ENCODE measurements around the gene TOMM34.

Gene TOMM34

GRCh38 chr20:44960103-44960852 lies at the start of gene TOMM34:
TSS of gene TOMM34 (minus strand) at chr20:44960397. CDS start at chr20:44960333, 64 bp downstream.
- peak; percentile 85 for DNase-seq (ENCODE audit: low read depth)

- DNase-seq (ENCODE audit: low read depth): peak; percentile 69
Observed at GRCh38 chr20:45008521-45009049, 48.4 kb upstream of the TOMM34 start.

DNA sequence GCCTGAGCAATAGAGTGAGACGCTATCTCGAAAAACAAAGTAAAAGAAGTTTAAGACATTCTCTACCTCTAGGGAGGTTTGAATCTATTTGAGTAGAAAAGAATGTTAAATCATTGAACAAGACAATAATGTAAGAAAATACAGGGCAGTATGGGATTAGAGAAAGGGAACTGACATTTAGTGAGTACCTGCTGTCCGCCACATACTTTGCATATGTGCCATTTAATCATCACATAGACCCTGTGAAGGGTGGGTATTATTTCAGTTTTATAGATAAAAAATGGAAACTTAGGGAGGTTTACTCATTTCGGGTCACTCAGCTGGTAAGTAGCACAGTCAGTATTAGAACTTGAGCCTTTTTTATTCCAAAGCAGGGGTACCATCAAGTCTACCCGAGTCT lies 37.5 kb upstream of the TOMM34 start:
- no peak for DNase-seq (ENCODE audit: low read depth)

DNA sequence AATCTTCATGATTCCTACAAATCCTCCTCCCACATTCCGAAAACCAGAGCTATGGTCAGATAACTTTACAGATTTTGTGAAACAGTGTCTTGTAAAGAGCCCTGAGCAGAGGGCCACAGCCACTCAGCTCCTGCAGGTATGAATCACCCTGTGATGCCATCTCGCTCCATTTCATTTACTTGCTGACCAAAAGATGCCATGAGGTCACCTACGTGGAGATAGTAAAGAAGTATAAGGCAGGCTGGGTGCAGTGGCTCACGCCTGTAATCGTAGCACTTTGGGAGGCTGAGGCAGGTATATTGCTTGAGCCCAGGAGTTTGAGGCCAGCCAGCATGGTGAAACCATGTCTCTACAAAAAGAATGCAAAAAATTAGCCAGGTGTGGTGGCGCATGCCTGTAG lies 37.0 kb upstream of the TOMM34 start:
- DNase-seq (ENCODE audit: low read depth): no peak

DNA sequence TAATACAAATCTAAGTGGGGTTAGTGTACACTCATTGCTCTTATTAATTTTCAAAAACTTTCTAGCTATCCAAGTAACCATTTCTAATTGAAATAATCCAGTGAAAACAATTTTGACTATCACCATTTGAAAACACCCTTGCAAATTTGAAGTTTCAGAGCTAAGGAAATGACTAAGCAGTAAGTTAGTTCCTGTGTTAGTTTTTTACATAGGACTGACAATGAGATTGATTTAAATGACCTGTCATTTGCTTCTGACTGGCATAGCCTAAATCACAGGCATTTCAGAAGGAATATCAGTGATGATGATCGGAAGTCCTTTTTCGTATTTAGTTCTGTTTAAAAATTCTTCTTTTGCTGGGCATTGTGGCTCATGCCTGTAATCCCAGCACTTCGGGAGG lies 33.1 kb upstream of the TOMM34 start:
- no peak for DNase-seq (ENCODE audit: low read depth)

- no peak for DNase-seq (ENCODE audit: low read depth)
Observed at GRCh38 chr20:44990957-44991356, 30.8 kb upstream of the TOMM34 start.

- DNase-seq (ENCODE audit: low read depth): no peak
Observed at GRCh38 chr20:44990425-44990824, 30.2 kb upstream of the TOMM34 start.

- no peak for DNase-seq (ENCODE audit: low read depth)
Observed at GRCh38 chr20:44988631-44989171, 28.5 kb upstream of the TOMM34 start.

- no peak for DNase-seq (ENCODE audit: low read depth)
Observed at GRCh38 chr20:44983093-44983674, 23.0 kb upstream of the TOMM34 start.

GRCh38 chr20:44981736-44982406 lies 21.7 kb upstream of the TOMM34 start:
- no peak for DNase-seq (ENCODE audit: low read depth)

DNA sequence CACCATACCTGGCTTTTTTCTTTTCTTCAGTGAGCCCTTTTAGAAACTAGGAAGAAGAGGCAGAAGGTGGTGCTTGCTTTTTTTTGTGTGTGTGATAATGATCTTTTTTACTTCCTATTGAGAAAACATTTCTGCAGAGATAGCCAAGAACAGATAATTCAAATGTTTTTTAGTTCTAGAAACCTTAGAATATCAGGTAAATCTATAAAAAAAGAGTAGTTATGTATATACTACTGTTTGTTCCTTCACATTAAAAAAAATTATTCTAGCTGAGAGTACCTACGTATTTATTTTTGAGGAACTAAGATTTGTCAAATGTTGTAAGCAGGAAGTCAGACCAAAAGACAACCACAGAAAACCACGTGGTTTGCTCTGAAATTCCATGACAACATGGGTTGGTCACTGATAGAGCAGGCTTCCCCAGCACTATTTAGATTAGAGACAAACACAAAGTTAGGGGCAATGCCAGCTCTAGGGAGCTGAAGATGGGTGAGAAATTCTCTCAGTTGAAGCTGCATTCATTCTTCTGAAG lies 19.0 kb upstream of the TOMM34 start:
- DNase-seq (ENCODE audit: low read depth): peak; percentile 82

DNA sequence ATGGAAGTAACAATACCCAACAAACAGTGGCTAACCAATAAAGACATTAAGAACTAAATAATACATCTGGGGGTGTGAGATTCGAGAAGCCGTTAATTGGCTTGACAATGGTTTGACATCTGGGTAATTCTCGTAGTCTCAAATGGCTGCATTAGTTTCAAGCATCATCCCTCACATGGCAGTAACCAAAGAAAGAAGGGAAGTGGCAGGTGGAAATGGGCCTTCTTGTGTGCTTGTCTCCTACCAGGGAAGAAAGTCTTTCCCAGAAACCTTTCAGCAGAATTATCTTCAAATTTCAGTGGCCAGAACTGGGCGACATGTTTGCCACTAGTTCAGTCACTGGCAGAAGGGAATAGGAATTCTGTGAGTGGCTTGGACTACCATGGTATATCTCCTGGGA lies 16.5 kb upstream of the TOMM34 start:
- DNase-seq (ENCODE audit: low read depth): no peak

- peak; percentile 76 for DNase-seq (ENCODE audit: low read depth)
Observed at GRCh38 chr20:44973053-44973452, 12.9 kb upstream of the TOMM34 start.

DNA sequence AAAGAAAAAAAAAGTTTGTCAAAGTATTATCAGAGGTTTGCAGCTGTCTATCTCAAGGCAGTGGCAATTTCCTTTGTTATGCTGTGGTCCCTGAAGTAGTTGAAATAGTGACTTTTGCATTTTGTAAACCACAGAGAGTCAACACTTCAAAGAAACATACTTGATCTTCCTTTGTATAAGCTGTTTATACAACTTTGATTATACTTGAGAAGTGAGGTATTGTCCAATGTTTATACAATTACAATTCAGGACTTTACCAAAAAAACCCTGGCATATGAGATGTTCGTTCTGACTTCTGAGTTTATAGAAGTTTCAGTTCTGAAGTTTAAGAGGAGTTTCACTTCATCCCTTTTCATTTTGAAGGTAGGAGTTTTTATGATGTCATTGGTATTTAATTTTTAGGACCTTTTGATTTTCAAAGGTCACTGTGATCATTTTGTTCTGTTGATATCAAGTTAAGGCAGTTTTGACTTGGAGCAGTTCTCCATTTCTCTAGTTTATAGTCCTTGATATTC lies 10.1 kb upstream of the TOMM34 start:
- DNase-seq (ENCODE audit: low read depth): no peak

DNA sequence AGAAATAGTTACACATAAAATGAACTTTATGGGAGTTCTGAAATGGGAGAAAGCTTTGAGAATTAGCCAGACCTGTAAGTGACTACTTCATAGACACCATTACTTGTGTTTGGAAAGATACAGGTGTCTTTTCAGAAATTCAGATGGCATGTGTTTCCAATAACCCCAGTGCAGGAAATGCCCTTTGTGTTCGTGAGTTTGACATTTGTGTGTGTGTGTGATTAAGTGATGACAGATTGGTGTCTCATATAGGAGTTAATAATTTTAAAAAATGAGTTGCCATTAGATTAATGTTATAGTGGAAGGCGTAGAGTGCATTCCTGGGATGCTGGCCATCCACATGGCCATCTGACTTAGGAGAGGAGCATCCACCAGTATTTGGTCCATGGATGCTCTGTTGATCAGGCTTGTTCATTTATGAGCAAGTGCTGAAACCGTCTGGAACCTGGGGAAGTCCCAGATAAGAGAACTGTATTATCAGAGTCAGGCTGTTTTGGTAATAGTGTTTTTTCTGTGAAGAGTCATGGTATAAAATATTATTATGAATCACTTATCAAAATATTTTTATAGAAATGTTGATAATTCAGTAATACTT lies 9.2 kb upstream of the TOMM34 start:
- no peak for DNase-seq (ENCODE audit: low read depth)

DNA sequence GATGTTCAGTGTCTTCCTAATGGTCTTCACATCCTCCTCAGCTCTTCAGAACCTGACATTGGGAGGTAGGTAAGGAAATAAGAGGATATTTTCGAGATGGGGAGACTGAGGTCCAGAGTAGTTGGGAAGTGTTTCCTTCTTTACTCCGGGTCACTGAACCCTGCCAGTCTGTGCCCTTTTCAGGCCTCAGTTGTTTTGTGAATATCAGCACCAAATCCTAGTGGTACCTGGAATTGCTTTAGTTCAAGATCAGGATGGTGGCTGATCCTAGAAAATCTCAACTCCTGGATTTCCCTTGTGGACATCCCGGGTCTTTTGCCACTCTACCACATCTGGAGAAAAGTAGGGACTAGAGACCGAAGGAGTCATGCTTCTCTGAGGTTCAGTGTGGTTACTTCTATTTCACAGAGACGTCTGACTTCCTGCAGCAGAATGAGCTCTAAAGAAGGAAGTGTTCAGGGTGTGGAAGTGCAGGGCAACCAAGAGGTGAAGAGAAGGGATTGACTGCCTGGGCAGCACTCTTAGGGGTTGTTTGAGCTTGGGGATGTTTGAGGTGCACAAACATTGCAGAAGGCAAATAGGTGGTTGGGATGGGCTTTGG lies 7.1 kb upstream of the TOMM34 start:
- DNase-seq (ENCODE audit: low read depth): no peak

GRCh38 chr20:44966030-44966961 lies 6.1 kb upstream of the TOMM34 start, which contains the start of gene STK4:
TSS of gene STK4 (plus strand) at chr20:44966512. CDS start at chr20:44966569, 57 bp downstream.
- DNase-seq (ENCODE audit: low read depth): peak; percentile 85

GRCh38 chr20:44965651-44966029 lies 5.4 kb upstream of the TOMM34 start:
- no peak for DNase-seq (ENCODE audit: low read depth)

- DNase-seq (ENCODE audit: low read depth): no peak
Observed at GRCh38 chr20:44963325-44964215, 3.4 kb upstream of the TOMM34 start.

Measured in amniotic epithelial cell (primary cell).